ENCODE results near the gene TEPSIN.

TEPSIN gene

GRCh38 chr17:81197831-81198490 is 40.9 kb downstream of the TEPSIN start:
- no peak for DNase-seq (ENCODE audit: low spot score)

GRCh38 chr17:81197409-81197795 is 41.5 kb downstream of the TEPSIN start:
- DNase-seq (ENCODE audit: low spot score) = no peak

- DNase-seq (ENCODE audit: low spot score) = no peak
Measured at GRCh38 chr17:81196505-81197408, 42.1 kb downstream of the TEPSIN start.

GRCh38 chr17:81195941-81196495 is 42.8 kb downstream of the TEPSIN start:
- no peak for DNase-seq (ENCODE audit: low spot score)

GRCh38 chr17:81194941-81195901 is 43.6 kb downstream of the TEPSIN start:
- DNase-seq (ENCODE audit: low spot score) = no peak

GRCh38 chr17:81194225-81194760 is 44.6 kb downstream of the TEPSIN start:
- no peak for DNase-seq (ENCODE audit: low spot score)

- no peak for DNase-seq (ENCODE audit: low spot score)
Measured at GRCh38 chr17:81193470-81194224, 45.2 kb downstream of the TEPSIN start.

GRCh38 chr17:81193051-81193410 is 45.8 kb downstream of the TEPSIN start:
- DNase-seq (ENCODE audit: low spot score) = no peak

GRCh38 chr17:81192386-81193050 is 46.3 kb downstream of the TEPSIN start:
- no peak for DNase-seq (ENCODE audit: low spot score)

- DNase-seq (ENCODE audit: low spot score) = no peak
Measured at GRCh38 chr17:81191646-81192045, 47.2 kb downstream of the TEPSIN start.

- DNase-seq (ENCODE audit: low spot score) = no peak
Measured at GRCh38 chr17:81191116-81191515, 47.7 kb downstream of the TEPSIN start.

- no peak for DNase-seq (ENCODE audit: low spot score)
Measured at GRCh38 chr17:81190591-81190990, 48.3 kb downstream of the TEPSIN start.

GRCh38 chr17:81189670-81190530 is 49.0 kb downstream of the TEPSIN start:
- DNase-seq (ENCODE audit: low spot score) = no peak

GRCh38 chr17:81189016-81189415 is 49.8 kb downstream of the TEPSIN start:
- DNase-seq (ENCODE audit: low spot score) = no peak

GRCh38 chr17:81188491-81188840 is 50.4 kb downstream of the TEPSIN start:
- DNase-seq (ENCODE audit: low spot score) = no peak

GRCh38 chr17:81187586-81188490 is 51.0 kb downstream of the TEPSIN start:
- no peak for DNase-seq (ENCODE audit: low spot score)

- no peak for DNase-seq (ENCODE audit: low spot score)
Measured at GRCh38 chr17:81187120-81187519, 51.7 kb downstream of the TEPSIN start.

GRCh38 chr17:81186203-81186602 is 52.7 kb downstream of the TEPSIN start:
- no peak for DNase-seq (ENCODE audit: low spot score)
